GM12891 (cell line): Measurements from ENCODE around the gene NPHP4.

ENCODE experiments used
- POLR2A ChIP-seq: IDR thresholded peaks from 2 replicates; pipeline ENCODE4 v1.6.1; 2011; ENCODE audit warnings: low read depth, low read length, control low read depth
- POLR2AphosphoS5 ChIP-seq: IDR thresholded peaks from 2 replicates; pipeline ENCODE4 v1.6.1; 2011; ENCODE audit warnings: low read depth, low read length, control low read depth
- POU2F2 ChIP-seq: IDR thresholded peaks from 2 replicates; pipeline ENCODE4 v1.6.1; 2011; ENCODE audit warnings: low read depth, mild to moderate bottlenecking, control low read depth, low read length, moderate library complexity
- SPI1 ChIP-seq: IDR thresholded peaks from 2 replicates; pipeline ENCODE4 v1.6.1; 2011; ENCODE audit warnings: low read depth, low read length, control low read depth
- TAF1 ChIP-seq: IDR thresholded peaks from 2 replicates; pipeline ENCODE4 v1.6.1; 2011; ENCODE audit warnings: low read depth, low read length, control low read depth

GRCh38 chr1:5875345-5875910 is 116.8 kb downstream of the NPHP4 start:
- TF ChIP-seq POLR2A (no peak), SPI1 (no peak), POLR2AphosphoS5 (no peak), TAF1 (no peak), POU2F2 (no peak)
